K562 (cell line): ENCODE results near the gene TERB1. TPM values are rescaled to one million over a fixed set of nuclear protein-coding genes. Genes with fewer than 3 reads are reported as not detected.

Experiments
- ATAC-seq: fragments of 200-7000 bp; cut with Tn5 transposase; 3 replicates; pipeline ENCODE4 v1.9.1; 2020; ENCODE audit warnings: moderate library complexity
- BruUV-seq: library from RNA; stranded (reverse); fragments of 400-500 nt; replicated peaks from 2 replicates; lab custom pipeline; 2021; lab: Mats Ljungman, UMichigan
- CTCF ChIA-PET: fragments of 300-600 bp; formaldehyde crosslinking; extraction: SDS; loops from one replicate; lab custom pipeline; 2021; ENCODE audit warnings: low intra/inter-chr PET ratio; lab: Yijun Ruan, JAX
- POLR2A ChIA-PET: fragments of 300-600, 350-650 bp; sonication (Branson Sonifier 250); formaldehyde crosslinking; extraction: SDS; loops from one replicate; lab custom pipeline; 2021; ENCODE audit warnings: antibody characterized with exemption, inconsistent platforms; lab: Yijun Ruan, JAX
- DNase-seq, 4 experiments: peaks; one replicate each; pipeline versions ENCODE4 v3.0.0 to v3.0.0-alpha.2; 2011 to 2018; ENCODE audit warnings: low spot score in 3 of 4, mixed read lengths in 3 of 4; ENCODE audit errors: extremely low read depth in 1 of 4
- FAIRE-seq: peaks from 2 replicates; lab custom pipeline; 2011; peaks lifted over from hg19 to GRCh38; lab: Jason Lieb, UNC
- H2AFZ ChIP-seq: 2 replicates; pipeline ENCODE4 v1.6.0; 2011; ENCODE audit warnings: low read depth, low read length, control low read depth, inconsistent platforms
- H3K27ac ChIP-seq: fragments of 200-600 bp; 3 replicates; pipeline ENCODE4 v1.8.0; 2011; ENCODE audit warnings: low read depth, mild to moderate bottlenecking, control low read depth, inconsistent platforms, low read length, moderate library complexity, mixed read lengths; ENCODE audit errors: extremely low read depth
- H3K27me3 ChIP-seq, 2 experiments: fragments of 300-600 bp in 1 of 2; 2 replicates in 1 of 2; 3 replicates in 1 of 2; pipeline versions ENCODE4 v1.6.0 to v1.8.0; 2011; ENCODE audit warnings: inconsistent platforms in 2 of 2, low read length in 2 of 2, mild to moderate bottlenecking in 1 of 2, mixed read lengths in 1 of 2, moderate library complexity in 1 of 2; ENCODE audit not compliant: control insufficient read depth in 2 of 2, insufficient read depth in 2 of 2
- H3K36me3 ChIP-seq: fragments of 300-600 bp; 3 replicates; pipeline ENCODE4 v1.8.0; 2011; ENCODE audit warnings: mild to moderate bottlenecking, low read length, inconsistent platforms; ENCODE audit not compliant: control insufficient read depth, insufficient read depth
- H3K4me1 ChIP-seq, 2 experiments: fragments of 200-600 bp in 1 of 2; replicated peaks in 1 of 2; 2 replicates in 1 of 2; 3 replicates in 1 of 2; pipeline versions ENCODE4 v1.5.1 to v1.8.0; 2011; ENCODE audit warnings: inconsistent platforms in 2 of 2, low read length in 2 of 2, mild to moderate bottlenecking in 1 of 2, mixed read lengths in 1 of 2, moderate library complexity in 1 of 2; ENCODE audit not compliant: control insufficient read depth in 2 of 2, insufficient read depth in 2 of 2
- H3K4me2 ChIP-seq: 2 replicates; pipeline ENCODE4 v1.6.1; 2011; ENCODE audit warnings: low read length, control low read depth, inconsistent platforms, mixed read lengths; ENCODE audit not compliant: insufficient read depth
- H3K4me3 ChIP-seq: fragments of 200-600 bp; sonication (generic), shearing (Covaris generic); 2 replicates; pipeline ENCODE4 v1.5.1; 2016; ENCODE audit warnings: control low read depth, inconsistent platforms
- H3K79me2 ChIP-seq: fragments of 200-600 bp; 3 replicates; pipeline ENCODE4 v1.8.0; 2011; ENCODE audit warnings: low read length, inconsistent platforms; ENCODE audit not compliant: control insufficient read depth, insufficient read depth
- H3K9ac ChIP-seq, 2 experiments: 2 replicates each; pipeline versions ENCODE4 v1.6.0 to v1.6.1; 2011; ENCODE audit warnings: low read depth in 2 of 2, low read length in 2 of 2, control low read depth in 1 of 2, inconsistent platforms in 1 of 2, mild to moderate bottlenecking in 1 of 2, mixed read lengths in 1 of 2; ENCODE audit not compliant: insufficient read depth in 1 of 2
- H3K9me1 ChIP-seq: one replicate; pipeline ENCODE4 v1.6.0; 2011; ENCODE audit warnings: inconsistent platforms, mild to moderate bottlenecking, low read length, moderate library complexity; ENCODE audit not compliant: control insufficient read depth, insufficient read depth
- H3K9me3 ChIP-seq: replicated peaks from 2 replicates; pipeline ENCODE4 v1.5.1; 2011; ENCODE audit warnings: low read depth, low read length, inconsistent platforms; ENCODE audit not compliant: control insufficient read depth, insufficient read depth
- H4K20me1 ChIP-seq: replicated peaks from 2 replicates; pipeline ENCODE4 v1.6.1; 2011; ENCODE audit warnings: low read length, inconsistent platforms, mixed read lengths; ENCODE audit not compliant: control insufficient read depth, insufficient read depth
- HBP1 ChIP-seq: fragments of 450-650 bp; formaldehyde crosslinking; IDR thresholded peaks from 2 replicates; pipeline ENCODE4 v1.4.0; 2022; ENCODE audit warnings: missing genetic modification characterization
- TCF7 ChIP-seq: sonication (generic); IDR thresholded peaks from 2 replicates; pipeline ENCODE4 v1.6.1; 2016; ENCODE audit warnings: antibody characterized with exemption, borderline replicate concordance
- ZNF785 ChIP-seq: fragments of 250-450 bp; sonication (Bioruptor Pico); IDR thresholded peaks from 2 replicates; pipeline ENCODE4 v1.4.0; 2020; ENCODE audit warnings: mild to moderate bottlenecking
- WGBS: fragments of 100-300 bp; shearing (Covaris generic); methylation state at CpG from one replicate; pipeline ENCODE4 v1.1.6; 2016; ENCODE audit warnings: low coverage, mixed read lengths; ENCODE audit not compliant: insufficient coverage; ENCODE audit errors: missing lambda C conversion rate; 5-methylcytosine and 5-hydroxymethylcytosine counted together
- in situ Hi-C: fragments of 300-500 bp; cut with MboI; formaldehyde crosslinking; loops from 4 replicates; pipeline ENCODE4 v1.15.0; 2018; ENCODE audit warnings: inconsistent platforms, mixed read lengths
- intact Hi-C: fragments of 100-400 bp; cut with micrococcal nuclease; formaldehyde crosslinking; loops from 2 replicates; pipeline ENCODE4 v1.14.2; 2022
- polyA plus RNA-seq, 8 experiments: library from polyadenylated mRNA; depleted of rRNA in 4 of 8; stranded (reverse) in 5 of 8; unstranded in 3 of 8; fragments of >200 nt; fragmentation: Nextera tagmentation in 2 of 8; fragmentation: Illumina TruSeq in 1 of 8; extraction: Ambion mirVana in 2 of 8; extraction: Trizol in 1 of 8; gene quantifications; 2 replicates each; pipeline versions ENCODE4 v1.2.1 to v1.2.3, GENCODE V29; 2011 to 2014; ENCODE audit warnings: inconsistent platforms in 1 of 8, missing spikeins in 1 of 8
- total RNA-seq, 7 experiments: library from RNA; depleted of rRNA in 6 of 7; stranded (reverse); fragments of >200 nt in 6 of 7; fragmentation: Illumina TruSeq in 2 of 7; extraction: Trizol in 2 of 7; gene quantifications; 2 replicates each; pipeline versions ENCODE4 v1.2.1 to v1.2.3, GENCODE V29; 2011 to 2021; ENCODE audit warnings: low replicate concordance in 1 of 7
- TF ChIP-seq, protein P1 (sequence below): sonication (generic); formaldehyde crosslinking; IDR thresholded peaks from 2 replicates; pipeline ENCODE4 v1.8.0; 2022; ENCODE audit warnings: missing genetic modification reagents, mild to moderate bottlenecking, borderline replicate concordance

The TERB1 gene
- total and polyA plus RNA-seq, 9 of the 15 experiments (the other 6 are each of a cell fraction or from before 2014, with no cell fraction given): not detected

DNA sequence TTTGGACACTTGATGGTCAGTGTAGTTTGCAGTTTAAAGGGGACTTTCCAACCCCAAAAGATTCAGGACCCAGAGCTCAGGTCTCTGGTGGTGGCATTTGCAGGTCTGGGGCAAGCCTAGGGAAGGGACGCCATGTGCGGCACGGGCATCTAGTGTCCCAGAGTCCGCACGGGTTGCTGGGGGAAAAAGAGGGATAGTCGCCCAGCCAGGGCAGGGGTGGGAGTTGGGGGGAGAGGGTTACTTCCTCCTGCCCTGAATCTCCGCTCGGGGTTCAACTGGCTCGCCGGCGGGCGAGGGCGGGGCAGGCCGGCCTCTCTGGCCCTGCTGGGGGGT, 42.6 kb upstream of the TERB1 start (continued):
- TF ChIP-seq ZNF785 (CRISPR knock-in tag) (no peak), TCF7 (no peak)
- TF ChIP-seq, protein P1, sequence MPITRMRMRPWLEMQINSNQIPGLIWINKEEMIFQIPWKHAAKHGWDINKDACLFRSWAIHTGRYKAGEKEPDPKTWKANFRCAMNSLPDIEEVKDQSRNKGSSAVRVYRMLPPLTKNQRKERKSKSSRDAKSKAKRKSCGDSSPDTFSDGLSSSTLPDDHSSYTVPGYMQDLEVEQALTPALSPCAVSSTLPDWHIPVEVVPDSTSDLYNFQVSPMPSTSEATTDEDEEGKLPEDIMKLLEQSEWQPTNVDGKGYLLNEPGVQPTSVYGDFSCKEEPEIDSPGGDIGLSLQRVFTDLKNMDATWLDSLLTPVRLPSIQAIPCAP (CRISPR knock-in tag): no peak

- Histone ChIP-seq H3K79me2 (no peaks in the 10 kb centered on the region), H3K9me1 (no peaks in the 10 kb centered on the region), H3K4me1 (peaks cover 4 to 18% of the 10 kb centered on the region in 2 experiments; a peak in 2 of 5 replicates), H3K27ac (no peak overlapping the region), H3K27me3 (peaks cover 18 to 20% of the 10 kb centered on the region in 2 experiments; a peak in 4 of 5 replicates), H2AFZ (no peak overlapping the region; the same call in 1 of the 2 replicates), H3K4me2 (no peak overlapping the region), H3K4me3 (no peak overlapping the region), H4K20me1 (0 out of 2 replicates have a peak, but pooled peaks cover 4% of the 10 kb centered on the region), H3K36me3 (no peaks in the 10 kb centered on the region), H3K9me3 (no peaks in the 10 kb centered on the region), H3K9ac (no peak overlapping the region)
- intact Hi-C loops (no loop called here), in situ Hi-C loops (no loop called here)
- 31% methylated on average over 2 of the region's 2 CpGs for WGBS
- FAIRE-seq: no peak
- no peak for DNase-seq
- peak; percentile 28; the same call in 2 of the 3 replicates for ATAC-seq
- ChIA-PET CTCF (no interaction called here), POLR2A (interaction anchor here (0.6 to 1.5 kb wide), 5 partner anchors 9 to 30 kb away, joined by 3 to 6 read pairs (median 3); partner anchors contain the start of gene NAE1)
- BruUV-seq: no TSS peak
- TF ChIP-seq HBP1 (CRISPR knock-in tag): no peak
Observed at GRCh38 chr16:66843191-66843590, 41.8 kb upstream of the TERB1 start.
